AG09319 (cell line): Measurements from ENCODE around the gene SLC26A11.
"Not testable (repeated sequence)": the region's sequence is repeated elsewhere in the genome, so short reads cannot be mapped to it uniquely, and the experiment has no call there.

Source experiments
- DNase-seq: peaks from one replicate; pipeline ENCODE4 v3.0.0-alpha.2; 2010; ENCODE audit warnings: low read depth; ENCODE audit errors: extremely low read depth
- TF ChIP-seq, protein P1 (sequence below): IDR thresholded peaks from 2 replicates; pipeline ENCODE4 v1.5.1; 2011; ENCODE audit warnings: low read depth, mild to moderate bottlenecking, inconsistent platforms, low read length, moderate library complexity

Gene SLC26A11

DNA sequence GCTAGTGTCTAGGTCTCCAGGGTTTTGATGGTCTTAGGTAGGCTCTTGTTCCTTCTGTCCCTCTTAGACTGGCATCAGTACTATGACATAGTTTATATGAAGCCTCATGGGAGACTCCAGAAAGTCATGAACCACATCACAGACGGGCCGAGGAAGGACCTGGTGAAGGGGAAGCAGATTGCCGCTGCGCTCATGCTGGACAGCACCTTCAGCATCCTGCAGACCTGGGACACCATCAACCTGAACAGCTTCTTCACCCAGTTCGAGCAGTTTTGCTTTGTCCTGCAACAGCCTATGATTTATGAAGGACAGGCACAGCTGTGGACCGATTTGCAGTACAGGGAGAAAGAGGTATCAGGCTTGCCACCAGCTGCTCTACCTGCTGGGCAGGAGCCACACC, 74.4 kb downstream of the SLC26A11 start:
- no peak for DNase-seq
- TF ChIP-seq, protein P1, sequence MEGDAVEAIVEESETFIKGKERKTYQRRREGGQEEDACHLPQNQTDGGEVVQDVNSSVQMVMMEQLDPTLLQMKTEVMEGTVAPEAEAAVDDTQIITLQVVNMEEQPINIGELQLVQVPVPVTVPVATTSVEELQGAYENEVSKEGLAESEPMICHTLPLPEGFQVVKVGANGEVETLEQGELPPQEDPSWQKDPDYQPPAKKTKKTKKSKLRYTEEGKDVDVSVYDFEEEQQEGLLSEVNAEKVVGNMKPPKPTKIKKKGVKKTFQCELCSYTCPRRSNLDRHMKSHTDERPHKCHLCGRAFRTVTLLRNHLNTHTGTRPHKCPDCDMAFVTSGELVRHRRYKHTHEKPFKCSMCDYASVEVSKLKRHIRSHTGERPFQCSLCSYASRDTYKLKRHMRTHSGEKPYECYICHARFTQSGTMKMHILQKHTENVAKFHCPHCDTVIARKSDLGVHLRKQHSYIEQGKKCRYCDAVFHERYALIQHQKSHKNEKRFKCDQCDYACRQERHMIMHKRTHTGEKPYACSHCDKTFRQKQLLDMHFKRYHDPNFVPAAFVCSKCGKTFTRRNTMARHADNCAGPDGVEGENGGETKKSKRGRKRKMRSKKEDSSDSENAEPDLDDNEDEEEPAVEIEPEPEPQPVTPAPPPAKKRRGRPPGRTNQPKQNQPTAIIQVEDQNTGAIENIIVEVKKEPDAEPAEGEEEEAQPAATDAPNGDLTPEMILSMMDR = no peak

DNA sequence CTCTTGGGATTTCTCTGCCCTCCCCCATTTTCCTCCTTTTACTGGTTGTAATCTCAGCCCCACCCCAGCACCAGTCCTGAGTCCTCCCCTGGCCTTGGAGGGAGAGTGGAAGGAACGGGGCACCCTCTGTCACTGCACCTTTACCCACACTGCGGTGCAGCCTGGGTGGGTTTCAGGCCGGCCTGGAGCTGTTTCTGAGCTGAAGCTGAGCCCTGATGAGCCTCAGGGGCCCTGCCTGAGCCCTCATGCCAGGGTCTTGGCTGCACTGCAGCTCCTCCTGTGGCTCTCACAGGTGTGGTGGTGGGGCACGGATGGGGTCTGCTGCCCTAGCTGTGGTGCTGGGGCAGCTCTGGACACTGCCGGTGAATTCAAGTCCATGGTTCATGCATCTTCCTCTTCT, 74.9 kb downstream of the SLC26A11 start:
- TF ChIP-seq, protein P1 = no peak
- no peak for DNase-seq

DNA sequence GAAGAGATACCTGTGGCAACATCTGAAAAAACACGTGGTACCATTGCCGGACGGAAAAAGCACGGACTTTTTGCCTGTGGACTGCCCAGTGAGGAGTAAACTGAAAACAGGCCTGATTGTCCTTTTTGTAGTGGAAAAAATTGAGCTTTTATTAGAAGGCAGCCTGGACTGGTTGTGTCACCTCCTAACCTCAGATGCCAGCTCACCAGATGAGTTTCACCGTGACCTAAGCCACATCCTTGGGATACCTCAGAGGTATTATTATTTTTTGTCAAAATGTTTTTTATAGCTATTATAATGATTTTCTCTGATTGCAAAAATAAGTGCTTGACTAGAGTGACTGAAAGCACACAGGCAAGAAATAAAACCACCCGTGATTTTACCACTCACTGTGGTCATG, 75.3 kb downstream of the SLC26A11 start:
- TF ChIP-seq, protein P1 = no peak
- DNase-seq = no peak

DNA sequence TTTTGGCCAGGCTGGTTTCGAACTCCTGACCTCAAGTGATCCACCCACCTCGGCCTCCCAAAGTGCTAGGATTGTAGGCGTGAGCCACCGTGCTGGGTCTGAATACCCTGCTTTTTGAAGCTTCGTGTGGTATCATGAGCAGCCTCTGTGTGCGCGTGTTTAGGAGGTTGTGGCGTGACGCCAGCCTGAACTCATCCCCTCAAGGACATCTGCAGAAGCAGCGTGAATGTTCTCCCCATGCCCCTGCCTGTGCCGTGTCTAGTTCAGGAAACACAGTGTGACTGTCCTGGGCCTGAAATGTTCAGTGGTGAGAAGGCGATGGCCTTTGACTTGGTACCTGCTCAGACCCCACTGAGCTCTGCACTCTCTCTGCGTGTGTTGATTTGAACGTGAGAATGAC, 76.0 kb downstream of the SLC26A11 start:
- TF ChIP-seq, protein P1 = no peak

DNA sequence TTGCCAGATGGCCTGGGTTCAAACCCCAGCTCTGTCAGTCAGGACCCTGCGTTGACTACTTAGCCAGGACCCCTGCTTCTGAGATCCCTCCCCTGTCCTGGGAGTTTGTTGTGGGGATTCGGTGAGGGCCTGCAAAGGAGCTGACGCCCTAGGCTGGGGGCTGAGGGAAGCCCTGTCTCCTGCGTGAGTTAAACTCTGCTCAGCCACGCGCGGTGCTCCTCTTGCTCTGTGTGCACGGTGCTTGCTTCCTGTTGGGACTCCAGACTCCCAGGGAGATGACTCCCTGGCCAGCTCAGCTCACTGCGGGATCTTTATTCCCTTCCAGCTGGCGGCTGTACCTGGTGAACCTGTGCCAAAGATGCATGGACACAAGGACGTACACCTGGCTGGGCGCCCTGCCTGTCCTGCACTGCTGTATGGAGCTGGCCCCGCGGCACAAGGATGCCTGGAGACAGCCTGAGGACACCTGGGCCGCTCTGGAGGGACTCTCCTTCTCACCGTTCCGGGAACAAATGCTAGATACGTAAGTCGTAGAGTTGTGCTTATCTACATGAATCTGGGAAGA, 77.9 kb downstream of the SLC26A11 start:
- DNase-seq = no peak
- TF ChIP-seq, protein P1 = no peak

More for the DNA sequence above, 76.0 kb downstream of the SLC26A11 start:
- no peak for DNase-seq

DNA sequence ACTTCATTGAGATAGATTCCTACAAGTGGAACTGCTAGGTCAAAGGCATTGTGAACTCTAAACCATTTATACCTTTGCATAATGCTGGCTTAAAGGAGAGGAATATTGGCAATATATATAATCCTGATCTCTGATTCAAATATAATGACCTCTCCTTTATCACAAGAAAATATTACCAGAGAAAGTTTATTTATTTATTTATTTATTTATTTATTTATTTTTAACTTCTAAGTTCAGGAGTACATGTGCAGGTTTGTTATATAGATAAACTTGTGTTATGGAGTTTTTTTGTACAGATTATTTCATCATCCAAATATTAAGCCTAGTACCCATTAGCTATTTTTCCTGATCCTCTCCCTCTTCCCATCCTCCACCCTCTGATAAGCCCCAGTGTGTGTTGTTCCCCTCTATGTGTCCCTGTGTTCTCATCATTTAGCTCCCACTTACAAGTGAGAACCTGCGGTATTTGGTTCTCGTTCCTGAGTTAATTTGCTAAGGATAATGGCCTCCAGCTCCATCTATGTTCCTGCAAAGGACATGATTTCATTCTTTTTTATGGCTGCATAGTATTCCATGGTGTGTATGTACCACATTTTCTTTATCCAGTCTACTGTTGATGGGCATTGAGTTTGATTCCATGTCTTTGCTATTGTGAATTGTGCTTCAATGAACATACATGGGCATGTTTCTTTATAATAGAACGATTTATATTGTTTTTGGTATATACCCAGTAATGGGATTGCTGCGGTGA, 79.3 kb downstream of the SLC26A11 start:
- DNase-seq = not testable (repeated sequence)

DNA sequence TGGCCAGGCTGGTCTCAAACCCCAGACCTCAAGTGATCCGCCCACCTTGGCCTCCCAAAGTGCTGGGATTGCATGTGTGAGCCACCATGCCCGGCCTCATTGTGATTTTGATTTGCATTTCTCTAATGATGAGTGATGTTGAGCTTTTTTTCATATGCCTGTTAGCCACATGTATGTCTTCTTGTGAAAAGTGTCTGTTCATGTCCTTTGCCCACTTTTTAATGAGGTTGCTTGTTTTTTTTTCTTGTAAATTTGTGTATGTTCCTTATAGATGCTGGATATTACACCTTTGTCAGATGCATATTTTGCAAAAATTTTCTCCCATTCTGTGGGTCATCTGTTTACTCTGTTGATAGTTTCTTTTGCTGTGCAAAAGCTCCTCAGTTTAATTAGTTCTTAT, 80.5 kb downstream of the SLC26A11 start:
- not testable (repeated sequence) for DNase-seq
